ENCODE results near the gene CFAP206.

- TF ChIP-seq EZH2 (IDR thresholded peaks at IDR 0.05; ENCODE audit: borderline replicate concordance, insufficient read depth, low read depth, low read length, poor library complexity, severe bottlenecking): no peak
- no peak for TF ChIP-seq CTCF (IDR thresholded peaks at IDR 0.05)
These were observed 16.4 kb upstream of the CFAP206 start for GRCh38 chr6:87391334-87391733.
